H9 (cell line): Measurements from ENCODE around the gene GSX2. TPM values are rescaled to one million over a fixed set of nuclear protein-coding genes. Genes with fewer than 3 reads are reported as not detected.
A peak's percentile ranks its signal among the peaks of the same experiment; 100 is the strongest.

ENCODE experiments used
- DNase-seq: peaks from one replicate; pipeline ENCODE4 v3.0.0-alpha.2; 2017
- H2AFZ ChIP-seq: one replicate; pipeline ENCODE4 v1.6.1; 2013; ENCODE audit warnings: mild to moderate bottlenecking, low read length, control low read depth, moderate library complexity
- H2AK5ac ChIP-seq: 2 replicates; pipeline ENCODE4 v1.6.1; 2013; ENCODE audit warnings: low read length, control low read depth, mixed read lengths; ENCODE audit not compliant: insufficient read length
- H2BK120ac ChIP-seq: one replicate; pipeline ENCODE4 v1.6.1; 2013; ENCODE audit warnings: low read depth, mild to moderate bottlenecking, low read length, control low read depth, inconsistent platforms; ENCODE audit not compliant: poor library complexity, severe bottlenecking
- H2BK12ac ChIP-seq: 2 replicates; pipeline ENCODE4 v1.6.1; 2013; ENCODE audit warnings: low read length, control low read depth, mixed read lengths, low read depth; ENCODE audit not compliant: insufficient read length
- H2BK15ac ChIP-seq: 2 replicates; pipeline ENCODE4 v1.6.1; 2013; ENCODE audit warnings: low read depth, low read length, control low read depth
- H2BK20ac ChIP-seq: one replicate; pipeline ENCODE4 v1.6.1; 2013; ENCODE audit warnings: low read depth, mild to moderate bottlenecking, low read length, control low read depth, inconsistent platforms; ENCODE audit not compliant: poor library complexity, severe bottlenecking
- H2BK5ac ChIP-seq: 2 replicates; pipeline ENCODE4 v1.6.1; 2013; ENCODE audit warnings: low read length, control low read depth, mixed read lengths; ENCODE audit not compliant: insufficient read length
- H3K14ac ChIP-seq: 2 replicates; pipeline ENCODE4 v1.6.1; 2013; ENCODE audit warnings: low read length, control low read depth; ENCODE audit not compliant: insufficient read depth
- H3K18ac ChIP-seq: 2 replicates; pipeline ENCODE4 v1.6.1; 2013; ENCODE audit warnings: low read depth, mild to moderate bottlenecking, mixed read lengths, low read length, control low read depth; ENCODE audit not compliant: insufficient read length
- H3K23ac ChIP-seq: 2 replicates; pipeline ENCODE4 v1.6.1; 2013; ENCODE audit warnings: low read length, control low read depth, mixed read lengths, low read depth; ENCODE audit not compliant: insufficient read length
- H3K23me2 ChIP-seq: 2 replicates; pipeline ENCODE4 v1.6.1; 2013; ENCODE audit warnings: low read depth, mild to moderate bottlenecking, mixed read lengths, low read length, control low read depth; ENCODE audit not compliant: insufficient read length, poor library complexity, severe bottlenecking
- H3K27ac ChIP-seq: 2 replicates; pipeline ENCODE4 v1.5.1; 2013; ENCODE audit warnings: low read length, control low read depth, mixed read lengths, low read depth; ENCODE audit not compliant: insufficient read length
- H3K27me3 ChIP-seq: 2 replicates; pipeline ENCODE4 v1.6.1; 2013; ENCODE audit warnings: low read length, control low read depth, inconsistent platforms; ENCODE audit not compliant: insufficient read depth
- H3K4ac ChIP-seq: 2 replicates; pipeline ENCODE4 v1.6.1; 2013; ENCODE audit warnings: low read depth, mild to moderate bottlenecking, control low read depth, inconsistent platforms, low read length, moderate library complexity
- H3K4me1 ChIP-seq: 2 replicates; pipeline ENCODE4 v1.6.1; 2013; ENCODE audit warnings: low read length, control low read depth, inconsistent platforms; ENCODE audit not compliant: insufficient read depth
- H3K4me2 ChIP-seq: 2 replicates; pipeline ENCODE4 v1.6.1; 2013; ENCODE audit warnings: low read length, control low read depth, mixed read lengths; ENCODE audit not compliant: insufficient read length, insufficient read depth
- H3K56ac ChIP-seq: 2 replicates; pipeline ENCODE4 v1.6.1; 2013; ENCODE audit warnings: low read depth, mild to moderate bottlenecking, mixed read lengths, low read length, control low read depth; ENCODE audit not compliant: insufficient read length
- H3K79me1 ChIP-seq: 2 replicates; pipeline ENCODE4 v1.6.1; 2013; ENCODE audit warnings: low read depth, mild to moderate bottlenecking, moderate library complexity, low read length, control low read depth, inconsistent platforms; ENCODE audit not compliant: insufficient read depth, poor library complexity, severe bottlenecking
- H3K79me2 ChIP-seq: 2 replicates; pipeline ENCODE4 v1.6.1; 2013; ENCODE audit warnings: low read length, control low read depth, inconsistent platforms; ENCODE audit not compliant: insufficient read depth
- H3K9ac ChIP-seq: 2 replicates; pipeline ENCODE4 v1.6.1; 2013; ENCODE audit warnings: low read length, control low read depth, mixed read lengths; ENCODE audit not compliant: insufficient read length; ENCODE audit errors: extremely low read depth
- H3K9me3 ChIP-seq: one replicate; pipeline ENCODE4 v1.6.1; 2013; ENCODE audit warnings: low read depth, low read length, inconsistent platforms; ENCODE audit not compliant: control insufficient read depth
- H3T11ph ChIP-seq: one replicate; pipeline ENCODE4 v1.6.1; 2013; ENCODE audit warnings: mild to moderate bottlenecking, low read length, control low read depth, inconsistent platforms
- H4K20me1 ChIP-seq: one replicate; pipeline ENCODE4 v1.6.1; 2013; ENCODE audit not compliant: control insufficient read depth, insufficient read length, insufficient read depth
- H4K5ac ChIP-seq: 2 replicates; pipeline ENCODE4 v1.6.1; 2013; ENCODE audit warnings: low read depth, mild to moderate bottlenecking, mixed read lengths, low read length, control low read depth; ENCODE audit not compliant: insufficient read length
- H4K8ac ChIP-seq: replicated peaks from 2 replicates; pipeline ENCODE4 v1.6.1; 2013; ENCODE audit warnings: low read length, control low read depth, mixed read lengths, low read depth; ENCODE audit not compliant: insufficient read length
- H4K91ac ChIP-seq: 2 replicates; pipeline ENCODE4 v1.6.1; 2013; ENCODE audit warnings: low read depth, mild to moderate bottlenecking, moderate library complexity, mixed read lengths, low read length, control low read depth; ENCODE audit not compliant: insufficient read length
- H3K27ac Mint-ChIP-seq, 3 experiments: 2 replicates in 2 of 3; 3 replicates in 1 of 3; pipeline ENCODE4 v1.8.0; 2020 to 2021; ENCODE audit warnings: mixed read lengths in 3 of 3, mild to moderate bottlenecking in 1 of 3, moderate library complexity in 1 of 3
- H3K27me3 Mint-ChIP-seq: 2 replicates; pipeline ENCODE4 v1.8.0; 2021; ENCODE audit warnings: low read depth, mild to moderate bottlenecking, moderate library complexity, mixed read lengths
- H3K36me3 Mint-ChIP-seq, 3 experiments: 2 replicates in 2 of 3; 3 replicates in 1 of 3; pipeline ENCODE4 v1.8.0; 2020 to 2021; ENCODE audit warnings: low read depth in 3 of 3, mixed read lengths in 3 of 3; ENCODE audit not compliant: insufficient read depth in 1 of 3
- H3K4me1 Mint-ChIP-seq, 2 experiments: 2 replicates each; pipeline ENCODE4 v1.8.0; 2020; ENCODE audit warnings: mixed read lengths in 2 of 2
- H3K4me3 Mint-ChIP-seq, 2 experiments: 2 replicates in 1 of 2; 3 replicates in 1 of 2; pipeline ENCODE4 v1.8.0; 2020 to 2021; ENCODE audit warnings: mild to moderate bottlenecking in 2 of 2, mixed read lengths in 2 of 2, moderate library complexity in 1 of 2
- H3K9me3 Mint-ChIP-seq, 2 experiments: 2 replicates in 1 of 2; 3 replicates in 1 of 2; pipeline ENCODE4 v1.8.0; 2020; ENCODE audit warnings: mild to moderate bottlenecking in 2 of 2, mixed read lengths in 2 of 2, moderate library complexity in 1 of 2
- CTCF ChIP-seq: fragments of 200-600 bp; sonication (generic); conservative IDR thresholded peaks from 3 replicates; pipeline ENCODE4 v1.8.0; 2021; ENCODE audit warnings: antibody characterized with exemption, mild to moderate bottlenecking
- WGBS: extraction: QIAGEN DNeasy Blood & Tissue Kit; methylation state at CpG from one replicate; pipeline ENCODE4 v1.1.7; 2013; ENCODE audit warnings: missing lambda C conversion rate, low lambda C conversion rate, mixed read lengths; ENCODE audit not compliant: insufficient read length; ENCODE audit errors: extremely low coverage; 5-methylcytosine and 5-hydroxymethylcytosine counted together
- total RNA-seq: library from RNA; stranded (reverse); gene quantifications from 2 replicates; pipeline ENCODE4 v1.2.1, GENCODE V29; 2021

The GSX2 gene
- total RNA-seq, 1 experiment from 2014 or later: not detected

- H2BK20ac ChIP-seq: no peak within 1 kb of the TSS
- no peaks in the 10 kb centered on the region; the same call in 1 of the 2 replicates for H3K4me1 ChIP-seq
- no peaks in the 10 kb centered on the region for H3K36me3 Mint-ChIP-seq
- no peaks in the 10 kb centered on the region for H3K79me2 ChIP-seq
- H3K14ac ChIP-seq: peak within 1 kb of the TSS; percentile 66
- no peak within 1 kb of the TSS for H3K4ac ChIP-seq
- no peak for TF ChIP-seq CTCF
- no peak within 1 kb of the TSS for H3K23ac ChIP-seq
- H3K4me2 ChIP-seq: peak within 1 kb of the TSS; percentile 98
- peak within 1 kb of the TSS; percentile 90 to 94 for H3K4me3 Mint-ChIP-seq
- H3K27ac ChIP-seq: no peak within 1 kb of the TSS
- no peak within 1 kb of the TSS for H2BK12ac ChIP-seq
- no peaks in the 10 kb centered on the region for H4K20me1 ChIP-seq
- no peak within 1 kb of the TSS for H2AFZ ChIP-seq
- no peak within 1 kb of the TSS for H2BK120ac ChIP-seq
- H3K18ac ChIP-seq: peak within 1 kb of the TSS; percentile 81
- no peak within 1 kb of the TSS for H3K56ac ChIP-seq
- no peak within 1 kb of the TSS for H3T11ph ChIP-seq
- H3K9ac ChIP-seq: peak within 1 kb of the TSS; percentile 81
- no peak within 1 kb of the TSS for H4K5ac ChIP-seq
- no peak within 1 kb of the TSS for H4K91ac ChIP-seq
- WGBS: no CpG with 5 or more reads among the region's 87 CpGs
- H3K9me3 ChIP-seq: no peaks in the 10 kb centered on the region
- peak within 1 kb of the TSS in 2 of 3 experiments; percentile 81 to 96; a peak in 4 of 7 replicates for H3K27ac Mint-ChIP-seq
- H3K23me2 ChIP-seq: peaks cover 7% of the 10 kb centered on the region
- no peak within 1 kb of the TSS for H2AK5ac ChIP-seq
- no peak within 1 kb of the TSS for H2BK5ac ChIP-seq
- H3K27me3 ChIP-seq: no peaks in the 10 kb centered on the region
- peaks cover 7% of the 10 kb centered on the region for H3K27me3 Mint-ChIP-seq
- peak; percentile 96 for DNase-seq
- H4K8ac ChIP-seq: no peak within 1 kb of the TSS
- no peaks in the 10 kb centered on the region for H3K79me1 ChIP-seq
- H3K9me3 Mint-ChIP-seq: no peaks in the 10 kb centered on the region
- no peak within 1 kb of the TSS for H2BK15ac ChIP-seq
- peaks cover 31 to 36% of the 10 kb centered on the region in 2 experiments for H3K4me1 Mint-ChIP-seq
Measured at GRCh38 chr4:54064317-54065111, 35.4 kb upstream of the GSX2 start, which contains the start of gene CHIC2. Gene CHIC2 (minus strand): TSS chr4:54064605. CDS start chr4:54064300, 305 bp downstream.
